OCI-LY1 (cell line): ENCODE results near the gene DQX1.

Source experiments
- H2AFZ ChIP-seq: fragments of 200-600 bp; sonication (generic), shearing (Covaris generic); 2 replicates; pipeline ENCODE4 v1.6.0; 2014; ENCODE audit warnings: antibody characterized with exemption, mild to moderate bottlenecking, low read length
- H3F3A ChIP-seq: fragments of 200-600 bp; sonication (generic), shearing (Covaris generic); 2 replicates; pipeline ENCODE4 v1.6.0; 2014; ENCODE audit warnings: mild to moderate bottlenecking, antibody characterized with exemption, low read length, moderate library complexity; ENCODE audit not compliant: insufficient read depth
- H3K27ac ChIP-seq: fragments of 200-600 bp; sonication (generic); 2 replicates; pipeline ENCODE4 v1.5.1; 2014; ENCODE audit warnings: low read length, mixed run types, mild to moderate bottlenecking, low read depth; ENCODE audit not compliant: poor library complexity, severe bottlenecking
- H3K27me3 ChIP-seq: fragments of 200-600 bp; sonication (generic); 2 replicates; pipeline ENCODE4 v1.6.0; 2014; ENCODE audit warnings: antibody characterized with exemption, mild to moderate bottlenecking, low read length, moderate library complexity; ENCODE audit not compliant: insufficient read depth
- H3K36me3 ChIP-seq: fragments of 200-600 bp; sonication (generic); 2 replicates; pipeline ENCODE4 v1.6.1; 2014; ENCODE audit warnings: mild to moderate bottlenecking, antibody characterized with exemption, low read length, moderate library complexity, mixed read lengths; ENCODE audit not compliant: insufficient read depth
- H3K4me1 ChIP-seq: fragments of 200-600 bp; sonication (generic); 2 replicates; pipeline ENCODE4 v1.5.1; 2014; ENCODE audit warnings: mild to moderate bottlenecking, low read length, moderate library complexity; ENCODE audit not compliant: insufficient read depth, severe bottlenecking
- H3K4me2 ChIP-seq: fragments of 200-600 bp; sonication (generic), shearing (Covaris generic); 2 replicates; pipeline ENCODE4 v1.6.1; 2014; ENCODE audit warnings: low read length
- H3K4me3 ChIP-seq: fragments of 200-600 bp; sonication (generic); 2 replicates; pipeline ENCODE4 v1.5.1; 2014; ENCODE audit warnings: low read length, low read depth, mild to moderate bottlenecking, mixed read lengths; ENCODE audit not compliant: poor library complexity, severe bottlenecking
- H3K79me2 ChIP-seq: fragments of 200-600 bp; shearing (Covaris generic); 2 replicates; pipeline ENCODE4 v1.6.1; 2016; ENCODE audit warnings: mixed run types, low read length, mixed read lengths; ENCODE audit not compliant: insufficient read depth
- H3K9ac ChIP-seq: fragments of 200-600 bp; sonication (generic), shearing (Covaris generic); 2 replicates; pipeline ENCODE4 v1.6.1; 2014; ENCODE audit warnings: mild to moderate bottlenecking, low read length, mixed read lengths
- H3K9me2 ChIP-seq: fragments of 200-600 bp; sonication (generic), shearing (Covaris generic); 2 replicates; pipeline ENCODE4 v1.6.1; 2014; ENCODE audit warnings: low read depth, mild to moderate bottlenecking, low read length, mixed read lengths
- H3K9me3 ChIP-seq: fragments of 200-600 bp; shearing (Covaris generic); 2 replicates; pipeline ENCODE4 v1.6.1; 2014; ENCODE audit warnings: low read length, mixed read lengths
- H4K20me1 ChIP-seq: fragments of 200-600 bp; sonication (generic), shearing (Covaris generic); 2 replicates; pipeline ENCODE4 v1.6.0; 2016; ENCODE audit warnings: mild to moderate bottlenecking, low read length; ENCODE audit not compliant: insufficient read depth
- CTCF ChIP-seq: fragments of 200-600 bp; sonication (generic), shearing (Covaris generic); IDR thresholded peaks from 2 replicates; pipeline ENCODE4 v1.5.1; 2017; ENCODE audit warnings: mild to moderate bottlenecking, antibody characterized with exemption, low read length, moderate library complexity, mixed read lengths
- EZH2 ChIP-seq: fragments of 200-600 bp; sonication (generic), shearing (Covaris generic); IDR thresholded peaks from 2 replicates; pipeline ENCODE4 v1.8.0; 2017; ENCODE audit warnings: borderline replicate concordance, mixed run types, mild to moderate bottlenecking, antibody characterized with exemption, low read length, moderate library complexity, mixed read lengths

DQX1 gene

GRCh38 chr2:74499267-74499939, 26.6 kb downstream of the DQX1 start, which contains the start of gene LBX2:
LBX2 (minus strand) TSS chr2:74499603; CDS start chr2:74499537, 66 bp downstream.
- H2AFZ ChIP-seq: no peak within 1 kb of the TSS
- TF ChIP-seq CTCF (no peak), EZH2 (no peak)
- H3K36me3 ChIP-seq: no peaks in the 10 kb centered on the region; the same call in 1 of the 2 replicates
- H3K9me2 ChIP-seq: no peaks in the 10 kb centered on the region
- H4K20me1 ChIP-seq: no peaks in the 10 kb centered on the region
- H3K9me3 ChIP-seq: no peaks in the 10 kb centered on the region
- H3F3A ChIP-seq: no peaks in the 10 kb centered on the region
- H3K4me2 ChIP-seq: peak within 1 kb of the TSS; percentile 60; the same call in 1 of the 2 replicates
- H3K9ac ChIP-seq: no peak within 1 kb of the TSS
- no peak within 1 kb of the TSS for H3K27ac ChIP-seq
- peaks cover 25% of the 10 kb centered on the region; the same call in 1 of the 2 replicates for H3K27me3 ChIP-seq
- H3K4me1 ChIP-seq: peaks cover 15% of the 10 kb centered on the region
- H3K79me2 ChIP-seq: no peaks in the 10 kb centered on the region
- H3K4me3 ChIP-seq: peak within 1 kb of the TSS; percentile 45

- Histone ChIP-seq H2AFZ (no peak overlapping the region), H3K79me2 (no peaks in the 10 kb centered on the region), H3K27me3 (peaks cover 25% of the 10 kb centered on the region; the same call in 1 of the 2 replicates), H3K4me3 (peak overlapping the region; percentile 45), H3K4me1 (peaks cover 15% of the 10 kb centered on the region), H3K36me3 (peaks cover 3% of the 10 kb centered on the region), H3K4me2 (peak overlapping the region; percentile 60), H3F3A (no peaks in the 10 kb centered on the region), H3K9me2 (no peaks in the 10 kb centered on the region), H3K27ac (no peak overlapping the region), H4K20me1 (no peaks in the 10 kb centered on the region), H3K9me3 (no peaks in the 10 kb centered on the region), H3K9ac (no peak overlapping the region)
- TF ChIP-seq EZH2 (no peak), CTCF (no peak)
These were observed 27.3 kb downstream of the DQX1 start for GRCh38 chr2:74498500-74499266.

DNA sequence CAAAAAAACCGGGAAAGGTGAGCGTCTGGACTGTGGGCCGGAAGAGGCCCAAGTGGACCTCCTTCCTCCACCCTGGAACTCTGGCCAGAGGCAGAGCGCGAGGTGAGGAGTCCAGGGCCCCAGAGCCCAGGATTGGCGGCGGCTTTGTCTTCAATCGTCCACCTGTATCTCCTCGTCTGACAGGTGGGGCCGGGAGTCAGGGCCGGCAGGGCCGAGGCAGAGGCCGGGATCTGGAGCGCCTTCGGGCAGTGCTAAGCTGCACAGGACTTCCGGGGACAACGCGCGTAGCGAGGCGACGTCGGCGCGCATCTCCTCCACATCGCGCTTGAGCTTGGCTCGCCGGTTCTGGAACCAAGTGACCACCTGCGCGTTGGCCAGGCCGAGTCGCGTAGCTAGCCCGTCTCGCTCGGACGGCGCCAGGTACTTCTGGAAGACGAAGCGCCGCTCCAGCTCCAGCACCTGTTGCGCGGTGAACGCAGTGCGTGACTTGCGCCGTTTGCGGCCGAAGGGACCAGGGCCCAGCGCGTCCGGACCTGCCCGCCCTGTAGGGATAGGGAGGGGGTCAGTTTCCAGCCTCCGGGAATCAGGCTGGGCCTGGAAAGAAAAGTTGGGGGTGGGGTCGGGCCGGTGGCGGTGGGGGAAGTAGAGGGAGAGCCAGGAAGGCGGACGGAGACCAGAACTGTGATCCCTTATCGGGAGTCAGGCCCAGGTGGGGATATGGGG, 28.1 kb downstream of the DQX1 start:
- H3K4me1 ChIP-seq: peaks cover 7% of the 10 kb centered on the region
- H2AFZ ChIP-seq: no peak overlapping the region
- H3K27me3 ChIP-seq: peaks cover 22% of the 10 kb centered on the region; the same call in 1 of the 2 replicates
- no peaks in the 10 kb centered on the region for H3K9me2 ChIP-seq
- no peak overlapping the region; the same call in 1 of the 2 replicates for H3K9ac ChIP-seq
- peak overlapping the region; percentile 60 for H3K4me2 ChIP-seq
- TF ChIP-seq EZH2 (no peak), CTCF (no peak)
- H3K27ac ChIP-seq: no peak overlapping the region
- no peaks in the 10 kb centered on the region for H3F3A ChIP-seq
- no peaks in the 10 kb centered on the region for H4K20me1 ChIP-seq
- peak overlapping the region; percentile 45 for H3K4me3 ChIP-seq
- peaks cover 11% of the 10 kb centered on the region for H3K36me3 ChIP-seq
- H3K9me3 ChIP-seq: no peaks in the 10 kb centered on the region
- H3K79me2 ChIP-seq: no peaks in the 10 kb centered on the region
